ENCODE results near the gene NUDT8. TPM values are rescaled to one million over a fixed set of nuclear protein-coding genes. Genes with fewer than 3 reads are reported as not detected.

The NUDT8 gene
- total RNA-seq, 1 donor from 2014 or later, result 3.0 TPM

DNA sequence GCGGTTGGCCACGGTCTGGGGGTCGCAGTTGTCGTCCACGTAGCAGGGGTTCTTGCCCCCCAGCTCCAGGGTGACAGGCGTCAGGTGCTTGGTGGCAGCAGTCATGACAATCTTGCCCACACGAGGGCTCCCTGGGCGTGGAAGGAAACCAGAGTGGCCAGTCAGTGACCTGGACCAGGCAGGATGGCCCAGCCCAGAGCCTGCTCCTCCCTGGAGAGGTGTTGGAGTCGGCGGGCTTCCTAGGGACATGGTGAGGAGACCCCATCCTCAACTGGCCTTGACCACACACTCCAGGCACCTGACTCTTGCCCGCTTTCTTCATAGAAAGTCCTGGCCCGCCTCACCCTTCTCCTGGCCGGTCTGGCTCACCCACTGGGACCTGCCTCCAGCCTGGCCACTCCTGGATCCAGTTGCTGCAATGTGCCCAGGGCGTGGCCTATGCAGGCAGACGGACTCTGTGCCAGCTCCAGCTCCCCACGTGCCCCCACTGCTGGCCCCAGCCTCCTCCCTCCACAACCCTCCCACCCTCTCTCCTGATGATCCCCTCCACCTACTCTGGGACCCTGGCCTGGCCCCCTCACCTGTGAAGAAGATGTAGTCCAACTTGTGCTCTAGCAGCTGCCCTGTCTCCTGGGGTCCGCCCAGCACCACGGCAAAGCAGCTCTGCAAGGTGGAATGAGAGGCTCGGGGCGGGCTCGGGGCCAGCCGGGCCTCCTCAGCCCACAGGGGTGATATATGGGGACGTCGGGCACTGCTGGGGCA is 36.0 kb upstream of the NUDT8 start:
- no peak overlapping the region for H3K27ac Mint-ChIP-seq (ENCODE audit: unreplicated experiment)
- no peak overlapping the region for H3K4me3 Mint-ChIP-seq (ENCODE audit: unreplicated experiment)
- H3K4me1 Mint-ChIP-seq (ENCODE audit: low read depth, unreplicated experiment), result no peaks in the 10 kb centered on the region
- Histone ChIP-seq H2AFZ (ENCODE audit: low read depth, low read length) (no peak overlapping the region), H3K36me3 (ENCODE audit: insufficient read depth, low read length) (no peaks in the 10 kb centered on the region), H3K4me1 (ENCODE audit: insufficient read depth, low read length) (no peaks in the 10 kb centered on the region), H3K27me3 (ENCODE audit: insufficient read depth, low read length) (peaks cover 2% of the 10 kb centered on the region), H3K9me3 (ENCODE audit: insufficient read depth, low read depth, low read length) (no peaks in the 10 kb centered on the region), H3K9ac (ENCODE audit: low read length) (no peak overlapping the region), H3K27ac (ENCODE audit: low read depth, low read length) (no peak overlapping the region), H3K79me2 (ENCODE audit: insufficient read depth, low read length) (no peaks in the 10 kb centered on the region), H3K4me3 (ENCODE audit: insufficient read depth, low read depth, low read length) (no peak overlapping the region), H4K20me1 (ENCODE audit: insufficient read depth, low read length) (peaks cover 3% of the 10 kb centered on the region), H3K4me2 (ENCODE audit: low read length) (no peak overlapping the region)
- no peaks in the 10 kb centered on the region for H3K9me3 Mint-ChIP-seq (ENCODE audit: unreplicated experiment)
- DNase-seq (ENCODE audit: low read depth) (no peak), FAIRE-seq (no peak)
- no peaks in the 10 kb centered on the region for H3K36me3 Mint-ChIP-seq (ENCODE audit: low read depth, unreplicated experiment)
- H3K27me3 Mint-ChIP-seq (ENCODE audit: low read depth, unreplicated experiment), result peaks cover 23% of the 10 kb centered on the region
- TF ChIP-seq EZH2 (IDR thresholded peaks at IDR 0.05; ENCODE audit: insufficient read depth, low read length), result no peak
- TF ChIP-seq, protein P1, sequence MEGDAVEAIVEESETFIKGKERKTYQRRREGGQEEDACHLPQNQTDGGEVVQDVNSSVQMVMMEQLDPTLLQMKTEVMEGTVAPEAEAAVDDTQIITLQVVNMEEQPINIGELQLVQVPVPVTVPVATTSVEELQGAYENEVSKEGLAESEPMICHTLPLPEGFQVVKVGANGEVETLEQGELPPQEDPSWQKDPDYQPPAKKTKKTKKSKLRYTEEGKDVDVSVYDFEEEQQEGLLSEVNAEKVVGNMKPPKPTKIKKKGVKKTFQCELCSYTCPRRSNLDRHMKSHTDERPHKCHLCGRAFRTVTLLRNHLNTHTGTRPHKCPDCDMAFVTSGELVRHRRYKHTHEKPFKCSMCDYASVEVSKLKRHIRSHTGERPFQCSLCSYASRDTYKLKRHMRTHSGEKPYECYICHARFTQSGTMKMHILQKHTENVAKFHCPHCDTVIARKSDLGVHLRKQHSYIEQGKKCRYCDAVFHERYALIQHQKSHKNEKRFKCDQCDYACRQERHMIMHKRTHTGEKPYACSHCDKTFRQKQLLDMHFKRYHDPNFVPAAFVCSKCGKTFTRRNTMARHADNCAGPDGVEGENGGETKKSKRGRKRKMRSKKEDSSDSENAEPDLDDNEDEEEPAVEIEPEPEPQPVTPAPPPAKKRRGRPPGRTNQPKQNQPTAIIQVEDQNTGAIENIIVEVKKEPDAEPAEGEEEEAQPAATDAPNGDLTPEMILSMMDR (IDR thresholded peaks at IDR 0.05; ENCODE audit: insufficient read depth, low read depth, low read length), result no peak

DNA sequence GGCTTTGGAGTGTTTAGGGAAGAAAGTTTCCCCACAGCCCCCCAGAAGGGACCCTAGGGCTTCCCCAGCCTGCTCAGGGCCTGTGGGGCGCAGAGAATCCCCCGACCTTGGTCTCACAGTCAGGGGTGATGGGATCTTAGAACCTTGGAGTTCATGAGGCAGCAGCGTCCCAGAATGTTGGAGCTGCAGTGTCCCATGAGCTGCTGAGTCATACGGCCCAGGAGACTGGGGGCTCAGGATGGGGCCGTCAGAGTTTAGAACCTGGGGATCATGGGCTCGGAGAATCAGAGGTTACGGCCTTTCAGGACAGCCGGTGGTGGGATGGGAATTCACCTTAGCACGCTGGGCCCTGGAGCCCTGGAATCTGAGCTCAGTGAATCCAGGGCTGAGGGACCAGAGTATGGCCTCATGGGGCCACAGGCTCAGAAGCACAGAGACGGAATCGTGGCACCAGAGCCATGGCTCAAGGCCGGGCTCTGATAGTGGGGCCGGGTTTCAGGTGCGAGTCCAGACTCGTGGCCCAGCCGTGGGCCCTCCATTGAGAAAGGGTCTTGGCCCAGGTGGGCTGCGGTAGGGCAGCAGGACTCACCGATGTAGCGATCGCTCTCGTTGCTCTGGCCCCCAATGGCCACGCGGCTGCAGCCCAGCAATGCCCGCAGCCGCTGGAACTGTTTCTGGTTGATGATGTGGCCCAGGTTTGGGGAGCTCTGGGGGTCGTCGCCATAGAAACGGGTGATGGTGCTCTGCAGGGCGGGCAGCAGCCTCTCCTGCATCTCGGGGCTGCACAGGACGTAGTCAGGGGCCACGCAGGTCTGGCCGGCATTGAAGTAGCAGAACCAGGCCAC is 35.2 kb upstream of the NUDT8 start:
- Histone ChIP-seq H3K4me2 (ENCODE audit: low read length) (no peak overlapping the region), H3K79me2 (ENCODE audit: insufficient read depth, low read length) (no peaks in the 10 kb centered on the region), H2AFZ (ENCODE audit: low read depth, low read length) (no peak overlapping the region), H3K9ac (ENCODE audit: low read length) (no peak overlapping the region), H3K36me3 (ENCODE audit: insufficient read depth, low read length) (no peaks in the 10 kb centered on the region), H3K9me3 (ENCODE audit: insufficient read depth, low read depth, low read length) (no peaks in the 10 kb centered on the region), H3K27me3 (ENCODE audit: insufficient read depth, low read length) (peaks cover 2% of the 10 kb centered on the region), H3K27ac (ENCODE audit: low read depth, low read length) (no peak overlapping the region), H3K4me3 (ENCODE audit: insufficient read depth, low read depth, low read length) (no peak overlapping the region), H4K20me1 (ENCODE audit: insufficient read depth, low read length) (peaks cover 3% of the 10 kb centered on the region), H3K4me1 (ENCODE audit: insufficient read depth, low read length) (no peaks in the 10 kb centered on the region)
- no peaks in the 10 kb centered on the region for H3K36me3 Mint-ChIP-seq (ENCODE audit: low read depth, unreplicated experiment)
- H3K27me3 Mint-ChIP-seq (ENCODE audit: low read depth, unreplicated experiment), result peaks cover 23% of the 10 kb centered on the region
- no peak overlapping the region for H3K4me3 Mint-ChIP-seq (ENCODE audit: unreplicated experiment)
- no peaks in the 10 kb centered on the region for H3K9me3 Mint-ChIP-seq (ENCODE audit: unreplicated experiment)
- H3K4me1 Mint-ChIP-seq (ENCODE audit: low read depth, unreplicated experiment), result no peaks in the 10 kb centered on the region
- DNase-seq (ENCODE audit: low read depth) (no peak), FAIRE-seq (no peak)
- TF ChIP-seq EZH2 (IDR thresholded peaks at IDR 0.05; ENCODE audit: insufficient read depth, low read length), result no peak
- TF ChIP-seq, protein P1 (IDR thresholded peaks at IDR 0.05; ENCODE audit: insufficient read depth, low read depth, low read length), result no peak
- H3K27ac Mint-ChIP-seq (ENCODE audit: unreplicated experiment), result no peak overlapping the region

Measured in astrocyte (in vitro differentiated cells and primary cell).